Subcutaneous adipose tissue (tissue), 4 donors: ENCODE results near the gene CTTN. TPM values are rescaled to one million over a fixed set of nuclear protein-coding genes. Genes with fewer than 3 reads are reported as not detected.

Experiments used
- total RNA-seq, 4 donors: library from RNA; depleted of rRNA; stranded (reverse); fragments of >200 nt; gene quantifications; one replicate each; pipeline ENCODE4 v1.1.0, GENCODE V29; 2016
- TF ChIP-seq, protein P1 (sequence below): fragments of 450-650 bp; IDR thresholded peaks from one replicate; pipeline ENCODE4 v1.5.1; 2016; ENCODE audit warnings: low read depth, mild to moderate bottlenecking, control low read depth, antibody characterized with exemption, moderate library complexity

Gene CTTN
- total RNA-seq, 4 donors from 2014 or later, result 170 to 264 (median 181) TPM

DNA sequence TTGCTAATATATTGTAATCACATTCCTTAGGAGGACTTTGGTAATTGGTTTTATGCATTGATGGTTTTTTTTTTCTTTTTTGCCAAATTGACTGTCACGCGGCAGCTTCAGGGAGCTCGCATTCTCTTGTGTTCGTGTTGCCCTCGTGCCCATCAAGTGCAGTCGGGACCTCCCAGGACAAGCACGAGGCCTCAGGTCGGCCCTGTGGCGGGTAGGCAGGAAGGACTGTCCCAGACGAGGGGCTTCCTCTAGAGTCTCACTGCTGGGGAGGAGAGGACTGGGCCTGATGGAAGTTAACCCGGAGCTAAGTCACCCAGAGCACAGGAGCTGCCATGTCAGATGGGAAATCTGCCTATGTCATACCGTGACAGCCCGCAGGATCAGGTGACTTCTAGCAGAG, 37.0 kb downstream of the CTTN start:
- TF ChIP-seq, protein P1, sequence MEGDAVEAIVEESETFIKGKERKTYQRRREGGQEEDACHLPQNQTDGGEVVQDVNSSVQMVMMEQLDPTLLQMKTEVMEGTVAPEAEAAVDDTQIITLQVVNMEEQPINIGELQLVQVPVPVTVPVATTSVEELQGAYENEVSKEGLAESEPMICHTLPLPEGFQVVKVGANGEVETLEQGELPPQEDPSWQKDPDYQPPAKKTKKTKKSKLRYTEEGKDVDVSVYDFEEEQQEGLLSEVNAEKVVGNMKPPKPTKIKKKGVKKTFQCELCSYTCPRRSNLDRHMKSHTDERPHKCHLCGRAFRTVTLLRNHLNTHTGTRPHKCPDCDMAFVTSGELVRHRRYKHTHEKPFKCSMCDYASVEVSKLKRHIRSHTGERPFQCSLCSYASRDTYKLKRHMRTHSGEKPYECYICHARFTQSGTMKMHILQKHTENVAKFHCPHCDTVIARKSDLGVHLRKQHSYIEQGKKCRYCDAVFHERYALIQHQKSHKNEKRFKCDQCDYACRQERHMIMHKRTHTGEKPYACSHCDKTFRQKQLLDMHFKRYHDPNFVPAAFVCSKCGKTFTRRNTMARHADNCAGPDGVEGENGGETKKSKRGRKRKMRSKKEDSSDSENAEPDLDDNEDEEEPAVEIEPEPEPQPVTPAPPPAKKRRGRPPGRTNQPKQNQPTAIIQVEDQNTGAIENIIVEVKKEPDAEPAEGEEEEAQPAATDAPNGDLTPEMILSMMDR, result no peak

DNA sequence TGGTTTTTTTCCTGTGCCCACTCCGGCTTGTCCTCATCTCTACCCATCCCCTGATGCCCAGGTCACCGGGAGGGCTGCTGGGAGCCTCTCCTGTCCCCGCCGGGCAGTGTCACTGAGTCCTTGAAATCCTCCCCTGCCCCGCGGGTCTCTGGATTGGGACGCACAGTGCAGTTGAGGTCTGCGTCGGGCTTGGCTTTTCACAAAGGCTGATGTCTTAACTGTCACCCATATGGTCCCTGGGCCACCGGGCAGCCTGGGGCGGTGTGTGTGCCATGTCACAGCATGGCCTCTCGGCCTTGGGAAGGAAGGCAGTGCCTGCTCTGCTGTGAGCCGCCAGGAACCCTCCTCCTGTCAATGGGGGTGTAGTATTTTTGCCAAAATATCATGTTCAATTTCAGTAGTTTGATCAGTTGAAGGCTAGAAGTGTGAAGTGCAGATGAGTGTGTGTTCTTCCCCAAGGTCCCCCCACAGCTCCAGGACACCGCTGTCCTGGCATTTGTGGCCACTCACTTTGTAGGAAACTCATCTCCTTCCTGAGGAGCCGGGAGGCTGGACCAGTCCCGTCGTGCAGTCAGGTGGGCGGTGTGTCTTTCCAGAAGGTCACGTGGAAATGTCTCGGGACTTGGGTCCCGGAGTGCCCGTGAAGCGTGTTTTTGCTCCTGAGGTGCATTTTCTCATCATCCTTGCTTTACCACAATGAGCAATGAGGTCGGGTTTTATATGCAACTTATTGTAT, 37.6 kb downstream of the CTTN start:
- TF ChIP-seq, protein P1, result no peak

DNA sequence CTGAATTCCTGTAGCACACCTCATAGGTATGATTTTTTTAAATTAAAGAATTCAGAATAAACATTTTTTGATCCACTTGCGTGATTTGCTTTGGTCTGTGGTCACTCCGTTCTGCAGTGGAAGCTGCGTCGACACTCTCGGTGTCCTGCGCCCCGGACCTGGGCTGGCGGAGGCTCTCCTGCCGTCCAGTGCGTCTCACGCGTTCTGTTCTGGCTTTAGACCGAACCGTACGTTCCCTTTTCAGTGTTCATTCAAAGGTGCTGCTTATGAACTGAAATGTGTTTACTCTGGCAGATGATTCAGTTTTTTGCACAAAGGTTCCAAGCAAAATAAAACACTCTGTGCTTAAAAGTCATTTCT, 38.2 kb downstream of the CTTN start:
- TF ChIP-seq, protein P1, result no peak

DNA sequence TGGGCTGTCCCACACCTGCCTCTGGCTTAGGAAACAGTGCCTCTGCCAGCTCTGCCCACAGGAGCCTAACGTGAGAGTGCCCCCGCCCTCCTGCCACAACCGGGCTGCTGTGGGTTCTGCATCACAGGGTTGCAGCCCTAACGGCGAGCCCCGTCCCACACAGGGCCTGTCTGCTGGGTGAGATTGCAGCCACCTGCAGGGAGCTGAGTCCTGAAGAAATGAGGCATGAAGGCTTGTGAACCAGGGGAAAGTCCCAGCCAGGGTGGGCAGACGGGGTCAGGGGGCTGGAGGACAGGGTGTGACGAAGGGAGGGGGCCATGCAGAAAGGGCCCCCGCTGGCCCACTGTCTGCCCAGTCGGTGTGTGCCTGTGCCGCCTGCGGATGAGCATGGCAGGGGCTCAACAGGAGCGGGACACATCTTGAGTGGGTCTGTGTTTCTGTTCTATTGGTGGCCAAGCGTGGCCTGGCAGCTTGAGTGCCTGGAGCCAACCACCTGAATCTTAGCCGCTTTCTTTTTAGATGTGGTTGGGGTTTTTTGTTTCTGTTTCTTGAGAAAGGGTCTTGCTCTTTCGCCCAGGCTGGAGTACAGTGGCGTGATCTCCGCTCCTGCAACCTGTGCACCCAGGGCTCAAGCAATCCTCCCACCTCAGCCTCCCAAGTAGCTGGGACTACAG, 38.9 kb downstream of the CTTN start:
- TF ChIP-seq, protein P1, result no peak

DNA sequence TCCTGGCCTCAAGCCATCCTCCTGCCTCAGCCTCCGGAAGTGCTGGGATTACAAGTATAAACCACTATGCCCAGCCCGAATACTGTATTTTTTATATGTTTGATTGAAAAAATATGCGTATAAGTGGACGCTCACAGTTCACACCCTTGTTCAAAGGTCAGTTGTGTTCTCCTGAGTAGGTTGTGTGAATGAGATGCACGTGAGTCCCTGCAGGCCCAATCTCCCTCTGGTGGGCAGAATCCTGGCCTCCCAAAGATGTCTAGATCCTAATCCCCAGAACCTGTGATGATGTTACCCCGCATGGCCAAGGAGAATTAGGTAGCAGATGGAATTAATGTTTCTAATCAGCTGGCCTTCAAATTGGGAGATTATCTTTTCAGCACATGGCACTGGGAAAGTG, 41.9 kb downstream of the CTTN start:
- TF ChIP-seq, protein P1, result no peak

DNA sequence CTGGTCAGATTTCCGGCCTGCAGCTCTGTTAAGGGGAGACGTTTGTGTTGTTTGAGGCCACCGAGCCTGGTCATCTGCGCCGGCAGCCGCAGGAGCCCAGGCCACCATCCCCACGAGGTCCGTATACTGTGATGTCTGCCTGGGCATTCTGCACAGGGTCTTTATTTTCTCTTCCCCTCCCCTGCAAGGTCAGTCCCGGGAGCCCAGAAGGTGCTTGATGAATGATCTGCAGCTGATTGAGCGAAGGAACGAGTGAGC, 45.4 kb downstream of the CTTN start:
- TF ChIP-seq, protein P1, result no peak

DNA sequence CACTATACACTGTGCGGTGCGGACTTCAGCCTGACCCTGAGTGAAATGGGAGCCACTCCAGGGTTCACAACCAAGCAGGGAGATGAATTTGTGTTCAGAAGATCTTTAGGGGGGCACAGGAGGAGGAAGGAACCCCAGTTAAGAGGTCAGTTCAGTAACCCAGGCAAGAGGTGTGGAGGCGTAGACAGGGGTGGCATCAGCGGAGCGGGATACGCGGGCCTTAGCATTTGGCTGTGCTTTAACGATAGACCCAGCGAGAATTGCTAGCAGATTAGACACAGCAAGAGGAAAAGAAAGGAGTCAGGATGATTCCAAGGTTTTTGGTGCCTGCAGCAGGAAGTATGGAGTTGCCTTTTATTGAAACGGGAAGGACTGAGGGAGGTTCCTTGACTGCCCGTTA, 46.8 kb downstream of the CTTN start:
- TF ChIP-seq, protein P1, result no peak
